Raji (cell line): ENCODE data around the gene IGIP.

Experiments
- POLR2A ChIP-seq: IDR thresholded peaks from 2 replicates; pipeline ENCODE4 v1.6.1; 2011; ENCODE audit warnings: low read depth, low read length, control low read depth; ENCODE audit not compliant: insufficient read depth

Gene IGIP

DNA sequence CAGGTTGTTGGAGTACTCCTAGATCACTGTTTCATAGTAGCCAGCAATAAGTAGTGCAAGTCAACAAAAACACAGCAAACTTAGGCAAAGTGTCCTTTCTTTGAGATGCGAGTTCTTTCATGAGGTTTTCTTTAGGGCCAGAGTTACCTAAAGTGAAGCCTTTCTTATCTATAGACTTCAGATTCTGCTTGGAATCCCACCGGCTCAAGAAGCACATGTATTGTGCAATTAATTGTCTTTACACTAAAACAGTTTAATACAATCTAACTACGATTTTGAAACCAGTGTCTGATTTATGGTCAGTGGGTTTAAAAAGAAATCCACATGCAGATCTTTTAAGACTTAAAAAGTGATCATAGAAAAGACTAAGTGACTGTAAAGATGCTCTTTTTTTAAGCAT, 8.2 kb upstream of the IGIP start:
- no peak for TF ChIP-seq POLR2A

DNA sequence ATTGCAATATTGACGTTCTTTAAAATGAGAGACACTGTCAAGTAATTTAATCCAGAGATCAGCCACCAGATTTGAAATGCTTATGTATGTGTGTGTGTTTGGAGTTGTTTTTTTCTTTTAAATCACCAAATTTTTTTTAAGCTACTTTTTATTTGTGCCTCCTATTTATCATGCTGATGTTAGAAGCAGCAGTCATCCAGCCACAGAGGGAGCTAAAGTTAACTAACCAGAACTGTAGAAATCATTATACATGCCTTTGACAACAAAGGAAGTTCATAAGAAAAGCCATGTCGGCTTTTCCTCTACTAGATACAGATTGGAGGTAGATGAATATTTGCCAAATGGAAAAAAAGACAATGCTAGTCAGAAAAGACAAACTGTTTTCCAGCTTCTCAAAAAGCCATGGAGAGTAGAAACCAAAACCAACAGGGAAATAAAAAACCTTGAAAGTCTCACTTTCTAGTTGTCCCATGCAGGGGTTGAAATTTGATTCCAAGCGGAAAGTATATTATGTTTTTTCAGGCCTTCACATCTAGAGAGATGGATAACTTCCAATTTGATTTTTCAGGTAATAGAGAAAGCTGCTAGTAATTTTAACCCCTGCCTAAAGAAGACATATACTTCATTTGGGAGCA, 7.3 kb upstream of the IGIP start:
- no peak for TF ChIP-seq POLR2A

DNA sequence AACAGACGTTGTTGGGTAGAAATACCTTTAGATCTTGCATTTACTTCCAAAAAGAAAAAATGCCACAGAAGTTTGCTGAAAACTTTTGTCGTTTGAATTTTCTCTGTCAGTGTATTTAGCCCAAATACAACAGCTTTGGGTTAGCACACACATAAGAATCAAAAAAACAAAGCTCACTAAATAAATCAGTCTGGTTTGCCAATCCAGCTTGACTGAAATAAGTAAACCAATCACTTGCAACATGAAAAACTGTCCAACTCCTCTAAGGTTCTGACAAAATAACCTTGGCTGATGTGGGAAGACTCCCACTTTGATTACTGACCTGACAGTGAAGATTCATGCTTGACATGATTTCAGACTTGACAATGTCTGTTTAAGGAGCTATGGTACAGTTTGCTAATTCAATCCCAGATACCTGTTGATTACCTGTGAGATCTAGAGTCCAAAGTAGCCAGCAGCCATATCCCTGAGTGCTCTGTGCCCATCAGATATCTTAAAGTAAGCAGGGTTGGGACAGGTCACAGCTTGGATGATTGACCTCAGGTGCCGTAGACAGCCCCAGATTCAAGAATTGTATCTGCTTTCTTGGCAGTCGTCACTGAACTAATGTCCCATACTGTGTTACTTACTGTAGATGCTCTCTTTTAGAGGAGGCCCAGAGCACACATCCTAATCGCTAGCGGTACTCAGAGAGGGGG, 727 bp downstream of the IGIP start:
- TF ChIP-seq POLR2A, result no peak

DNA sequence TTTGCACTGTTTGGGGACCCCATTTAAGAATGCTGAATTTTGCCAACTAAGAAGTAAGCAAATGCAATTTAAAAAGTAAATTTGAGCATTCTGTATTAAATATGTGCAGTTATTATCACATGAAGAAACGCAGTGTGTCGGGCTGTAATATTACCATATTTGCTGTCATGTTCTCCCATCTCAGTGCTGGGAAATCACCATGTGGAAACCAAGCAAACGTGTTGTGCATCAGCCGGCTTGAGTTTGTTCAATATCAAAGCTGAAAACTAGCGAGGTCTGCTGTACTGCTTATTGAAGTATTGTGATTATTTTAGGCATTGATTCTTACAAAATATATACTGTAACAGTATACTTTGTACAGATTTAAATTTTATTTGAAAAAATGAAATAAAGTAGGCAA, 2.6 kb downstream of the IGIP start:
- TF ChIP-seq POLR2A, result no peak

DNA sequence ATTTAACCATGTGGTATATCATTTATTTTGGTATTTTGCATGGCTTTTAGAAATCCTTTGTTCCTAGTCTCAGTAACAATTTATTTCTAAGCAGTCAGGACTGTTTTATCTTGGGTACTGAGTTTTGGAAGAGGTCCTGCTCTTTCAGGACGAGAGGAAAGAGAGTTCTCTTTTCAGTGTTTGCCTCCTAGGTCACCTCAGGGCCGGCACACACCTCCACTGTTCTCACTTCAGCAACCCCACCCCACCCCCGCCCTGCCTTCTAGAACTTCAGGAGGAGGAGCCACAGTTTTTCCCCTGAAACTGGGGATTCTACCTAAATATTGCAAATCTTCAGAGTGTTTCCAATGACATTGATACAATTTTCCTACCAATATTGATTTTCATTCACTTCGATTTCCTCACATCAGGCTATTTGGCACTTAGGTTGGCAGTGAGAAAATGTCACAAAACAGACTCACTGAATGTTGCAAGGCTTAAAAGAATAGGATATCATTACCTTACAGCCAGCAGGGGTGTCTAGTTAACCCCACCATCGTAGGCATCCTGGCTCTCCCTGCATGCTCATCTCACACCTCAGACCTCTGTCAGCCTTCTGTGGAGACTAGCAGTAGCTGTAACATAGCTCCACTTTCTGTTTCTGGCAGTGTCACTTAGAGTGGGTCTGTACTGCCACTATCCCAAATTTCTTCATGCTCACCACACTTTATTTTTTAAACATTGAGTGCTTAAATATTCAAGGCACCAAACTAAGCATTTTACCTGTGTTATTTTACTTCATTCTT, 5.4 kb downstream of the IGIP start:
- TF ChIP-seq POLR2A, result no peak

DNA sequence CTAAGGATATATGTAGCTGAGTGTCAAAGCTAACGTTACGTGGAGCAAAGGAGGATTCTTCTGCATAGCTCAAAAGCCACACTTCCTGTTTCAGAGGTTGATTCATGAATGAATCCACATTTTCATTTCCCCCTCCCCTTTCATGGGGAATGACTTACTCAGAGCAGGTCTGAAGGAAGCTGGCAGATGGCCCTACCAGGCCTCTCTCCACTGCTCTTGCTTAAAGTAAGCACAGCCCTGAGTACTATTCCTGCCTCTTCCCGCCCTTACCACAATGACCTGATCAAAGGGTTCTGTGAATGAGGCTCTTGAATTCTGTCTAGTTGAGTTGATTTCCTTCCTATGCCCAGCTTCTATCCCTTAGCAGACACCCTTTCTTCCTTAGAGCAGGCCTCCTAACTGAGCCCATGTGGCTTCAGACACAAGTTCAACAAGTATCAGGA, 6.3 kb downstream of the IGIP start:
- no peak for TF ChIP-seq POLR2A

DNA sequence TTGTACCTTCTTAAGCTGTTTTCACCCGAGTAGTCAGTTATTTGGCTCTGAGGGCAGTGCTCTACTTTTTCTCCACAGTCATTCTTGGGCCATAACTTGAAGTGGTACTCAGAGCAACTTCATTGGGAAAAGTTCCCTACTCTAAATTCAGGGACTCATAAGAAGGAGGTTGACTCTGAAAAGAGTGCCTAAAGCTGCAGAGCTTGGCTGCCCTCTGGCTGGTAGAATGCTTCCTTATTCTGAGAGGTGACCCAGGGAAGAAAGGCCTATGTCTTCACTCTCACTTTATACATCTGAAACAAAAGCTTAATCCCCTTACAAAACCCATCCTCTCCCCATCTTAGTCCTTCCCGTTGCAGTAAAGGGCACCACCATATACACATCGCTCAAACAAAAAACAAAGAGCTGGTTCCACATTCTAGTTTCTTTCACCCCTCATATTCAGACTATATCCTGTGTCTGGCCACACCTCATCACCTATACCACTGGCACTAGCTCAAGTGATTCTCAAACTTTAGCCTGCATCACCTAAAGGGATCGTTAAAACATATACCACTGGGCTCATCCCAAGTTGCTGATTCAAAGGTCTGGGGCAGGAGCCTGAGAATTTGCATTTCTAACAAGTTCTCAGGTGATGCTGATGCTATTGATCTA, 7.9 kb downstream of the IGIP start:
- no peak for TF ChIP-seq POLR2A

DNA sequence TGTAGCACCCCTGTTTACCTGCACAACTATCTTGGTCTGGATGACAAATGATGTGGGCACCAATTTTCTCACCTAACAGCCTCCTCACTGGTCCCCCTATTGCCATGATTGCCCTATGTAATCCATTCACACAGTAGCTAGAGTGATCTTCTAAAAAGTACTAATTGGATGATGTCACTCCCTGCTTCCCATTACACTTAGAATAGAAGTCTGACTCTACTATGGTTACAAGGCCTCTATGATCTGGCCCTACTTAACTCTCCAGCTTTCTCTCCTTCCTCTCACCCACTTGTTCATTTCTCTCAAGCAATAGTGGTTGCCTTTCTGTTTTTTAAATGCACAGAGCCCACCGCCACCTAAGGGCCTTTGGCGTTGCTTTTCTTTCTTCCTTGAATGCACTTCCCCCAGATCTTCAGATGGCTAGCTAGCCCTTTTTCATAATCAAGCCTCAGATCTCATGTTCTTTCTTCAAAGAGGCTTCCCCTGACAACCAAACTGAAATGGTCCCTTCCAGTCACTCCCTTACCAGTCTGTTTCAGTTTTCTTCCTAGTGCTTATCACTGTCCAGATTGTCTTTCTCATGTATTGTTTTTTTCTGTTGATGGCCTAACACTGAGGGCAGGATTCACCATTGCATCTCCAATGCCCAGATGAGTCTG, 8.7 kb downstream of the IGIP start:
- no peak for TF ChIP-seq POLR2A

DNA sequence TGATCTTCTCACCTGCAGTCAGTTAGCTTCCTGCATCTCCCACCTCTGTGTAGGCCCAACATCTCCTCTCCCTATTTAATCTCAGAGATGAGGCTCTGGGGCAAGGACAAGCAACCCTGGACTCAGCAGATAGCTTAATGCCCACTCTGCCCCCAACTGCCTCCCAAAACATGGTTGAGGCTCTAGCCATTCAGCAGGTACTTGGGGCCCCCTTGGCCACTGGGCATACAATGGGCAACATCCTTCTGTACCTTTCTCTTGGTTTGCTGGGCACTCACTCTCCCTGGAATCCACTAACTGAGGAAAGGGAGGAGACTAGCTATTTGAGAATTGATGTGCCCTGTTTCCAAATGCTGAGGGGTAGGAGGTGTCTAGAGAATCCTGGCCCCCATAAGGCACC, 9.4 kb downstream of the IGIP start:
- TF ChIP-seq POLR2A, result no peak

DNA sequence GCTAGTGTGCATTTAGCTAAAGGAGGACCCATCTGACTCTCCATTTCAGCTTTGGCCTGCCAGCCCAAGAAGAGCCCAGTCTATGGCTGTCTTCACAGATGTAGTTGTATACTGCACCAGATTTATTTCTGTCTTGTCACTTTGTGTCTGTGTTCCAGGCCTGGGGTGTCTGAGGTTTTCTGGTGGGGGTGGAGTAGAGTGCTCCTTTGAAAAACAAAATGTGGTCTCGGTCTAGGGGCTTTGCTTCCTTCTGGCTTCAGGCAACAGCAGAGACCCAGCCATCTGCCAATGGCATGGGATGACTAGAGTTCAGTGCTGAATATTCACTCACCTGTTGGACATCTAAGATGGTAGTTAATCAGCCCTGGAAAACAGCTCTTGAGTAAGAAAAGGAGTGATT, 10.9 kb downstream of the IGIP start:
- TF ChIP-seq POLR2A, result no peak

DNA sequence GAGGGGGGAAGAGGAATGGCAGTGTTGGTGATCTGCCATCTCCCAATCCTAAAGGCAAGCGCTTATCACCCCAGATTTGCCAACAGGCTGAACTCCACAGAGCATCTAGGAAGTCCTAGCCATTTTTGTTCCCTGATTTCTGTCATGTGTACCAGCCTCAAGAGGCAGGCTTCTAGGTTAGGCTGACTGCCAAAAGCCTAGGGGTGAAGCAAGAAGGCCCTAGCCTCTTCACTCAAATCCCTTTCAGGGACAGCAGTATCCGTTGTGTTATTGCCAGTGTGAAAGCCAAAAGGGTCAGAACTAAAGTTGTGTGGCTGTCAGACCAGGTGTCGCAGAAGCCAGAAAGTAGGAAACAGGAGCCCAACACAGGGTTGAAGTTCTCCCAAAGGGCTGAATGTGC, 14.7 kb downstream of the IGIP start:
- TF ChIP-seq POLR2A, result no peak

DNA sequence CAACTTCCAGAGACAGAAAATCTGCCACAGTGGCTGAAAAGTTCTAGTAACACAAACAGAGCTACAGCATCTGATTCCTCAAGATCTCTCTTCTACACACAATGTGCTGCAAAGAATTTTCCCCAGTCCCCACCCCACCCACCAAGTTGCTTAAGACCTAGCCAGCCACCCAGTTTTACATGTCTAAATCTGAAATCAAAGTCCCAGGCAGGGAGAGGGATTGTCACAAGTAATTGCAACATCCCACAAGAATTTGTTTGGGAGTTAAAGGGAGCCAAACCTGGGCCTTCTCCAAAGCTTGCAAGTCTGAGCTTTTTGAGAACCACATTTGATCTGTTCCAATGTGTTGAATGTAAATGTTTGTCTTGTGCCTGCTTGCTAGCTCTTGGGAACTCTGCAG, 15.5 kb downstream of the IGIP start:
- TF ChIP-seq POLR2A, result no peak

DNA sequence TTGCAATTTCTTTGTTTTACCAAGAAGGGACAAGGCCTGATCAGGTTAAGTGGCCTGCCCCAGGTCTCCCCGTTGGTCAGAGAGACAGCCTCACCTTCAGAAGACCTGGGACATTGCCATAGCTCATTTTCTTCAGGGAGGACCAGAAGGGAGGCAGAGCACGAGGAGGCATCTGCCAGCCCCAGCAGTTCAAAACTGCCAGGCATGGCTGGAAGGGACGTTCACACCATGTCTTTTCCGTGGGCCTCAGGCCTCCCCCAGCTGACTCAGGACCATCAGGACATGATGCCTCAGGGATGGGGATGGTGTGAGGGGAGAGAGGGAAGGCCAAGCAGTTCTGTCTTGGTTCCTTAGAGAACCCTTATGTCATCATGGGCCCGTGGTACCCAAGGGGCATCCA, 16.5 kb downstream of the IGIP start:
- TF ChIP-seq POLR2A, result no peak

DNA sequence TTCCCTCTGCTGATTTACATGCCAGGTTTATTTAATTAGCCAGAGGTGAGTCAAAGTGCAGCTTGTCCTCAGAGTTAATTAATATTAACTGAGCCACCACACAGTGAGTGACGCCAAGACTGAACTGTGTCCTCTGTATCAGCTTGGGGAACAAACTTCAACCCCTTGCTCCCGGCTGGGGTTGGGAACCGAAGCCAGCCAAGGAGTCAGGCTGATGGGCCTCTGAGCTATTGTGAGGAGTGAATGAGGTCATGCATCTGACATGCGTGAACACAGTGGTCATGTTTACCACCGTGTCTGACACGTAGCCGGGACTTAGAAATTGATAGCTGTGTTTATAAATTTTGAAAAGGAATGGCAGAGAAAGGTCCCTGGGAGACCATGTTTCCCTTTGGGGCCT, 17.1 kb downstream of the IGIP start:
- TF ChIP-seq POLR2A, result no peak
